Stimulated activated CD8-positive, alpha-beta memory T cell treated with anti-CD3 and anti-CD28 coated beads, Interleukin-7, amount 100 ng/mL, for 1 hour (primary cell): ENCODE measurements around the gene FAM184B.

Experiments used
- DNase-seq, 2 donors: peaks; one replicate each; pipeline ENCODE4 v3.0.0-alpha.2; 2020; ENCODE audit warnings: low read depth in 2 of 2

Gene FAM184B

GRCh38 chr4:17636696-17637622 lies 144.5 kb downstream of the FAM184B start:
- peak; percentile 34 to 48 for DNase-seq

GRCh38 chr4:17636341-17636695 lies 145.1 kb downstream of the FAM184B start:
- DNase-seq: no peak

GRCh38 chr4:17635056-17635455 lies 146.4 kb downstream of the FAM184B start:
- DNase-seq: no peak

- no peak for DNase-seq
Observed at GRCh38 chr4:17633600-17633999, 147.8 kb downstream of the FAM184B start.

- DNase-seq: no peak
Observed at GRCh38 chr4:17630228-17630627, 151.2 kb downstream of the FAM184B start.

GRCh38 chr4:17624821-17625220 lies 156.6 kb downstream of the FAM184B start:
- no peak for DNase-seq

GRCh38 chr4:17623451-17624001 lies 157.9 kb downstream of the FAM184B start:
- DNase-seq: no peak

GRCh38 chr4:17619416-17620105 lies 161.9 kb downstream of the FAM184B start:
- no peak for DNase-seq

GRCh38 chr4:17618926-17619325 lies 162.5 kb downstream of the FAM184B start:
- DNase-seq: no peak

GRCh38 chr4:17616283-17616682 lies 165.1 kb downstream of the FAM184B start:
- no peak for DNase-seq

GRCh38 chr4:17614416-17615299 lies 166.8 kb downstream of the FAM184B start, which contains the start of gene MED28:
MED28 (plus strand) TSS chr4:17614641; CDS start chr4:17614655, 14 bp downstream.
- peak; percentile 87 to 92 for DNase-seq

GRCh38 chr4:17613761-17614415 lies 167.5 kb downstream of the FAM184B start:
- DNase-seq: no peak

GRCh38 chr4:17605236-17605635 lies 176.2 kb downstream of the FAM184B start:
- DNase-seq: no peak

- DNase-seq: no peak
Observed at GRCh38 chr4:17599826-17600225, 181.6 kb downstream of the FAM184B start.

GRCh38 chr4:17597517-17597916 lies 183.9 kb downstream of the FAM184B start:
- DNase-seq: no peak

- no peak for DNase-seq
Observed at GRCh38 chr4:17595471-17596005, 185.9 kb downstream of the FAM184B start.

- no peak for DNase-seq
Observed at GRCh38 chr4:17589355-17589754, 192.1 kb downstream of the FAM184B start.

- no peak for DNase-seq
Observed at GRCh38 chr4:17587094-17587822, 194.2 kb downstream of the FAM184B start.

GRCh38 chr4:17584521-17585213 lies 196.8 kb downstream of the FAM184B start:
- DNase-seq: no peak
